PFSK-1 (cell line): ENCODE results near the gene DCTN3.

Source experiments
- FOXP2 ChIP-seq: optimal IDR thresholded peaks from 2 replicates; pipeline ENCODE3; 2011; ENCODE audit warnings: borderline replicate concordance, control low read depth, inconsistent platforms; ENCODE audit not compliant: insufficient read depth; ENCODE audit errors: extremely low read length, extremely low read depth
- POLR2AphosphoS5 ChIP-seq: IDR thresholded peaks from 2 replicates; pipeline ENCODE4 v1.6.1; 2012; ENCODE audit warnings: low read depth, mild to moderate bottlenecking, control low read depth, low read length, moderate library complexity
- SIN3A ChIP-seq: IDR thresholded peaks from 2 replicates; pipeline ENCODE4 v1.6.1; 2012; ENCODE audit warnings: mild to moderate bottlenecking, low read length, moderate library complexity, borderline replicate concordance; ENCODE audit not compliant: insufficient read depth
- TAF1 ChIP-seq: IDR thresholded peaks from 2 replicates; pipeline ENCODE4 v1.6.1; 2012; ENCODE audit warnings: low read length, control low read depth, borderline replicate concordance; ENCODE audit not compliant: insufficient read depth
- TF ChIP-seq, protein P1 (sequence below), 2 experiments: IDR thresholded peaks; 2 replicates each; pipeline versions ENCODE4 v1.6.1 to v1.8.0; 2011 to 2012; ENCODE audit warnings: low read depth in 2 of 2, low read length in 2 of 2, control low read depth in 1 of 2, inconsistent platforms in 1 of 2, mild to moderate bottlenecking in 1 of 2, moderate library complexity in 1 of 2; ENCODE audit not compliant: insufficient read depth in 1 of 2

GRCh38 chr9:34638138-34638445, 17.8 kb upstream of the DCTN3 start:
- TF ChIP-seq POLR2AphosphoS5 (no peak), SIN3A (no peak), FOXP2 (no peak), TAF1 (no peak)
- TF ChIP-seq, protein P1, sequence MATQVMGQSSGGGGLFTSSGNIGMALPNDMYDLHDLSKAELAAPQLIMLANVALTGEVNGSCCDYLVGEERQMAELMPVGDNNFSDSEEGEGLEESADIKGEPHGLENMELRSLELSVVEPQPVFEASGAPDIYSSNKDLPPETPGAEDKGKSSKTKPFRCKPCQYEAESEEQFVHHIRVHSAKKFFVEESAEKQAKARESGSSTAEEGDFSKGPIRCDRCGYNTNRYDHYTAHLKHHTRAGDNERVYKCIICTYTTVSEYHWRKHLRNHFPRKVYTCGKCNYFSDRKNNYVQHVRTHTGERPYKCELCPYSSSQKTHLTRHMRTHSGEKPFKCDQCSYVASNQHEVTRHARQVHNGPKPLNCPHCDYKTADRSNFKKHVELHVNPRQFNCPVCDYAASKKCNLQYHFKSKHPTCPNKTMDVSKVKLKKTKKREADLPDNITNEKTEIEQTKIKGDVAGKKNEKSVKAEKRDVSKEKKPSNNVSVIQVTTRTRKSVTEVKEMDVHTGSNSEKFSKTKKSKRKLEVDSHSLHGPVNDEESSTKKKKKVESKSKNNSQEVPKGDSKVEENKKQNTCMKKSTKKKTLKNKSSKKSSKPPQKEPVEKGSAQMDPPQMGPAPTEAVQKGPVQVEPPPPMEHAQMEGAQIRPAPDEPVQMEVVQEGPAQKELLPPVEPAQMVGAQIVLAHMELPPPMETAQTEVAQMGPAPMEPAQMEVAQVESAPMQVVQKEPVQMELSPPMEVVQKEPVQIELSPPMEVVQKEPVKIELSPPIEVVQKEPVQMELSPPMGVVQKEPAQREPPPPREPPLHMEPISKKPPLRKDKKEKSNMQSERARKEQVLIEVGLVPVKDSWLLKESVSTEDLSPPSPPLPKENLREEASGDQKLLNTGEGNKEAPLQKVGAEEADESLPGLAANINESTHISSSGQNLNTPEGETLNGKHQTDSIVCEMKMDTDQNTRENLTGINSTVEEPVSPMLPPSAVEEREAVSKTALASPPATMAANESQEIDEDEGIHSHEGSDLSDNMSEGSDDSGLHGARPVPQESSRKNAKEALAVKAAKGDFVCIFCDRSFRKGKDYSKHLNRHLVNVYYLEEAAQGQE (IDR thresholded peaks at IDR 0.05; ENCODE audit: insufficient read depth in 1 of 2, low read depth in 2 of 2, low read length in 2 of 2): no peak
